ENCODE results near the gene GNB1L. TPM values are rescaled to one million over a fixed set of nuclear protein-coding genes. Genes with fewer than 3 reads are reported as not detected.

GNB1L gene
- total and polyA plus RNA-seq, 4 donors = 4.5 to 9.3 (median 6.7) TPM

- Histone ChIP-seq H3K36me3 (ENCODE audit: control insufficient read depth in 4 of 4, insufficient read depth in 4 of 4, low read length in 4 of 4) (no peaks in the 10 kb centered on the region), H3K9me3 (ENCODE audit: control insufficient read depth in 4 of 4, insufficient read depth in 3 of 4, low read length in 3 of 4) (peaks cover 0 to 7% (median 0%) of the 10 kb centered on the region in 4 donors), H3K4me1 (ENCODE audit: control insufficient read depth in 5 of 5, insufficient read depth in 5 of 5, low read length in 5 of 5) (peaks cover 0 to 25% (median 0%) of the 10 kb centered on the region in 5 donors), H3K27ac (ENCODE audit: low read depth in 1 of 2, low read length in 1 of 2) (no peak overlapping the region), H3K9ac (ENCODE audit: insufficient read depth in 1 of 2, low read length in 2 of 2) (no peak overlapping the region), H3K4me3 (no peak overlapping the region), H3K27me3 (ENCODE audit: control insufficient read depth in 3 of 3, insufficient read depth in 3 of 3, low read length in 2 of 3) (peaks cover 5 to 69% (median 52%) of the 10 kb centered on the region in 3 donors)
- DNase-seq (no peak), ATAC-seq (ENCODE audit: insufficient read depth, low FRiP score) (no peak)
- TF ChIP-seq, protein P1, sequence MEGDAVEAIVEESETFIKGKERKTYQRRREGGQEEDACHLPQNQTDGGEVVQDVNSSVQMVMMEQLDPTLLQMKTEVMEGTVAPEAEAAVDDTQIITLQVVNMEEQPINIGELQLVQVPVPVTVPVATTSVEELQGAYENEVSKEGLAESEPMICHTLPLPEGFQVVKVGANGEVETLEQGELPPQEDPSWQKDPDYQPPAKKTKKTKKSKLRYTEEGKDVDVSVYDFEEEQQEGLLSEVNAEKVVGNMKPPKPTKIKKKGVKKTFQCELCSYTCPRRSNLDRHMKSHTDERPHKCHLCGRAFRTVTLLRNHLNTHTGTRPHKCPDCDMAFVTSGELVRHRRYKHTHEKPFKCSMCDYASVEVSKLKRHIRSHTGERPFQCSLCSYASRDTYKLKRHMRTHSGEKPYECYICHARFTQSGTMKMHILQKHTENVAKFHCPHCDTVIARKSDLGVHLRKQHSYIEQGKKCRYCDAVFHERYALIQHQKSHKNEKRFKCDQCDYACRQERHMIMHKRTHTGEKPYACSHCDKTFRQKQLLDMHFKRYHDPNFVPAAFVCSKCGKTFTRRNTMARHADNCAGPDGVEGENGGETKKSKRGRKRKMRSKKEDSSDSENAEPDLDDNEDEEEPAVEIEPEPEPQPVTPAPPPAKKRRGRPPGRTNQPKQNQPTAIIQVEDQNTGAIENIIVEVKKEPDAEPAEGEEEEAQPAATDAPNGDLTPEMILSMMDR (IDR thresholded peaks at IDR 0.05; ENCODE audit: control extremely low read depth, extremely low read depth) = no peak
- WGBS, 2 donors = 58 to 71% methylated on average over 39 of the region's 39 CpGs
Observed at GRCh38 chr22:19763458-19764298, 91.0 kb downstream of the GNB1L start.

DNA sequence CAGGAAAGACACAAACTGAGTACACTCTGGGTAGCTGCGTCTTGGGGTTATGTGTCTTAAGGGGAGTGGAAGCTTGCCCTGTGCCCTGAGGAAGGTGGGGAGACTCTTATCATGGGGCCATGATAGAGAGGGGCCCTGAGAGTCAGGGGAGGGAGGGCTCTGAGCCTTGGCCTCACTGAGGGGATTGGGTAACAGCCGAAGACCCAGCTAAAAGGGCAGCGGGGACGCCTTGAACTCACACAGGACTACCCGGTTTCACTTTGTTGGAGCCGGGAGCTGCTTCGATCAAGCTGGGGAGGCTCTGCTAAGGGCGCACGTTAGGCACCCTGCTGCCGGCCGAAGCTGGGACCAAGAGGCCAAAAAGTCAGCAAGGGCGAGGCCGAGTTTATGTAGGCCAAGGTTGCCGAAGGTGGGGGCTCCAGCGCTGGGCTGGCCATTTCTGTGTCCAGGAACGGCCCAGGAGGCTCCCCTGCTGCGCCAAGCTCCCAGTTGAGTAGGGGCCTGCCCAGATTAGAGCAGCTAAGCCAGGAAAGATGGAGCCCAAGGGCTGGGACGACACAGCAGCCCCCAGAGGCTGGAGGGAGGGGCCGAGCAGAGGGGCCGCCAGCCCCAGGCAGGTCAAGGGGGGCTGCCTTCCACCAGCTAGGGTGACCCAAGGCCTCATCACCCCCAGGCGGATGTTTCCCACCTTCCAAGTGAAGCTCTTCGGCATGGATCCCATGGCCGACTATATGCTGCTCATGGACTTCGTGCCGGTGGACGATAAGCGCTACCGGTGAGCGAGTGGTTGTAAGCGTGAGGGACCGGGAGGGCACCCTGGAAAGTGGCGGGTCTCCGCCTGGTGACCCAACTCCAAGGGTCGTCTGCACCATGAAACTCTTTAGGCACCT, 91.9 kb downstream of the GNB1L start:
- ATAC-seq (ENCODE audit: insufficient read depth, low FRiP score) (no peak), DNase-seq (no peak)
- H3K4me3 ChIP-seq = no peak overlapping the region
- WGBS, 2 donors = 73 to 82% methylated on average over 34 of the region's 34 CpGs
- H3K27me3 ChIP-seq (ENCODE audit: control insufficient read depth in 3 of 3, insufficient read depth in 3 of 3, low read length in 2 of 3) = peaks cover 5 to 69% (median 49%) of the 10 kb centered on the region in 3 donors
- H3K9me3 ChIP-seq (ENCODE audit: control insufficient read depth in 4 of 4, insufficient read depth in 3 of 4, low read length in 3 of 4) = peaks cover 0 to 5% (median 0%) of the 10 kb centered on the region in 4 donors
- no peaks in the 10 kb centered on the region for H3K36me3 ChIP-seq (ENCODE audit: control insufficient read depth in 4 of 4, insufficient read depth in 4 of 4, low read length in 4 of 4)
- H3K4me1 ChIP-seq (ENCODE audit: control insufficient read depth in 5 of 5, insufficient read depth in 5 of 5, low read length in 5 of 5) = peaks cover 0 to 21% (median 0%) of the 10 kb centered on the region in 5 donors
- TF ChIP-seq, protein P1 (IDR thresholded peaks at IDR 0.05; ENCODE audit: control extremely low read depth, extremely low read depth) = no peak
- H3K9ac ChIP-seq (ENCODE audit: insufficient read depth in 1 of 2, low read length in 2 of 2) = no peak overlapping the region
- no peak overlapping the region for H3K27ac ChIP-seq (ENCODE audit: low read depth in 1 of 2, low read length in 1 of 2)

GRCh38 chr22:19761725-19762567, 92.7 kb downstream of the GNB1L start:
- Histone ChIP-seq H3K9ac (ENCODE audit: insufficient read depth in 1 of 2, low read length in 2 of 2) (no peak overlapping the region), H3K9me3 (ENCODE audit: control insufficient read depth in 4 of 4, insufficient read depth in 3 of 4, low read length in 3 of 4) (peaks cover 0 to 3% (median 0%) of the 10 kb centered on the region in 4 donors), H3K4me3 (no peak overlapping the region), H3K27ac (ENCODE audit: low read depth in 1 of 2, low read length in 1 of 2) (peak overlapping the region in 1 of 2 donors; percentile 20), H3K36me3 (ENCODE audit: control insufficient read depth in 4 of 4, insufficient read depth in 4 of 4, low read length in 4 of 4) (no peaks in the 10 kb centered on the region), H3K4me1 (ENCODE audit: control insufficient read depth in 5 of 5, insufficient read depth in 5 of 5, low read length in 5 of 5) (peaks cover 0 to 16% (median 0%) of the 10 kb centered on the region in 5 donors), H3K27me3 (ENCODE audit: control insufficient read depth in 3 of 3, insufficient read depth in 3 of 3, low read length in 2 of 3) (peaks cover 5 to 71% (median 52%) of the 10 kb centered on the region in 3 donors)
- no peak for ATAC-seq (ENCODE audit: insufficient read depth, low FRiP score)
- WGBS, 2 donors = 68 to 76% methylated on average over 33 of the region's 33 CpGs
- DNase-seq = no peak
- TF ChIP-seq, protein P1 (IDR thresholded peaks at IDR 0.05; ENCODE audit: control extremely low read depth, extremely low read depth) = no peak
